Stimulated activated CD8-positive, alpha-beta memory T cell treated with anti-CD3 and anti-CD28 coated beads, Interleukin-12 subunit alpha, Interleukin-12 subunit beta, amount 100 ng/mL, for 1 hour (primary cell): Measurements from ENCODE around the gene SPECC1.

Source experiments
- DNase-seq: peaks from one replicate; pipeline ENCODE4 v3.0.0-alpha.2; 2020; ENCODE audit warnings: low read depth

SPECC1 gene

DNA sequence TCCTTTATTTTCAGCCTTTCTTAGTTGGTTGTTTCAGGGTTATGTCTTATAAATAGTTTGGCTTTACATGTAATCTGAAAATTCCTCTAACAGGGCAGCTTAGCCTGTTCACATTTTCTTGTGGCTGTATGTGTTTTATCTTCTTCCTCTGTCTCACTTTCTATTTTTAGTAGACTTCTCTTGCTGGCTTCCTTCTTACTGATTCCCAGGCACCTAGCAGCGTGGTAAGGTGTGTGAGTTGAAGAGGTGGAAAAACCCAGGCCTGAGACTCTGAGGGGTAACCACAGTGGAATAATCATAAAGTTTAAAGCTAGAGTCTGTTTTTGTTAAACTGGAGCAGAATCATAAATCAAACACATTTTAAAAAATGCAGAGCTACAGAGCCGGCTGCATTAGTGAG, 267.3 kb downstream of the SPECC1 start:
- DNase-seq = no peak

DNA sequence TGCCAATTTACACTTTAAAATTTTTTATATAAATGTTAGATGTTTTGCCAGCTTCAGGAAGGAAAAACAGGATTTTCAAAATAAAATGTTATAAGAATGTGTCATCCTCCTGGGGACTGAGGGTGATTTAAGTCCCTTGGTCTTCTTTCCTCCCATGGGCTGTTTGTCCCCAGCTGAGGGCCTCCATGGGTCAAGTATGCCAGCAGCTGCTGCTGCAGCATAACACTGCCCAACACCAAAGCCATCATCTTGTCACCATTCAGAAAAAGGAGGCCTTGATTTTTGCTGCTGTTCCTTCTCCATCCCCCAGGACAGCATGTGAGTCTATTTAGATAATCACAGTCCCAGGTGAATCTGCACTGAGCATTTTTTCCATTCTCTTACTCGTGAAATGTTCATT, 269.6 kb downstream of the SPECC1 start:
- DNase-seq = no peak

- DNase-seq = no peak
Observed at GRCh38 chr17:20279631-20280030, 270.5 kb downstream of the SPECC1 start.

GRCh38 chr17:20280051-20280450, 270.9 kb downstream of the SPECC1 start:
- DNase-seq = no peak

GRCh38 chr17:20280851-20281250, 271.7 kb downstream of the SPECC1 start:
- no peak for DNase-seq

GRCh38 chr17:20281860-20282259, 272.7 kb downstream of the SPECC1 start:
- no peak for DNase-seq

DNA sequence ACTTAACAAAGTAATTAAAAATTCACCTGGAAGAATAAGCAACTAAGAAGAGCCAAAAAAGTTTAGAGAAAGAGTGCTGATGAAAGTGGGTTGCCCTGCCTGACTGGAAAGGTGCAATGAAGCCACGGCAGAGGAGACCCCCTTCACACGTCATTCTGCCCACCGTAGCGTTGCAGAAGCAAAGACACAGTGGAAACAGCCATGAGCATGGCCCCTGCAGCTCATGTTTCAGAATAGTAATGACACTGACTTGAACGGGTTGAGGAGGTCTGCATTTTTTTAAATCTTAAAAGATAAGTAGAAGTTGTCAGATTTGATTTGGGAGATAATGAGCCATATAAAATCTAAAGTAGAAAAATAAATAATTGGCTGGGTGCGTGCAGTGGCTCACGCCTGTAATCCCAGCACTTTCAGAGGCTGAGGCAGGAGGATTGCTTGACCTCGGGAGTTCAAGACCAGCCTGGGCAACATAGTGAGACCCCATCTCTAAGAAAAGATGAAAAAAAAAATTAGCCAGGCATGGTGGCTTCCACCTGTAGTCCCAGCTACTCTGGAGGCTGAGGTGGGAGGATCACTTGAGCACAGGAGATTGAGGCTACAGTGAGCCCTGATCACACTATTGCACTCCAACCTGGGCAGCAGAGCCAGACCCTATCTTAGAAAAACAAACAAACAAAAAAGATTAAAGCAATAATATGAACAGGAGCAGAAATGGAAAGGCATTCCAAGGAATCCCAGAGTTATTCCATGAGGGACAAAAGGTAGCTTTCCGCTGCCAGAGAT, 273.6 kb downstream of the SPECC1 start:
- DNase-seq = no peak

DNA sequence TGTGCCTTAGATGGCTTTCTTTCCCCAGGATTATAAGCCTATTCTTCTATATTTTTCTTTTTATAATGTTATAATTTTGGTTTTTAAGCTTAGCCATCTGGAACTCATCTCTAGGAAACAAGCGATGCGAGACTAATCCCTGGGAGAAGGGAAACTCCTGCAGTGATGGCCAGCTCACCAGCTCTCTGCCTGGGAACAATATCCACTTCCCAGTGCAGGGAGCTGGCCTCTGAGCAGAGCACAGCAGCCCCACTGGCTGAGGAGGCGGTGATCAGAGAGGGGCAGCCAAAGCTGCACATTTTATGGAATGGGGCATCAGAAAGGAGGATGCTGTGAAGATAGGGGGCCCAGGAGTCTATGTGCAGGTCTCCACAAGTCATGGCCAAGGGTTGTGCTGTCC, 274.9 kb downstream of the SPECC1 start:
- DNase-seq = no peak

- no peak for DNase-seq
Observed at GRCh38 chr17:20284570-20285295, 275.6 kb downstream of the SPECC1 start.

GRCh38 chr17:20289984-20290383, 280.8 kb downstream of the SPECC1 start:
- no peak for DNase-seq

- DNase-seq = no peak
Observed at GRCh38 chr17:20291853-20292252, 282.7 kb downstream of the SPECC1 start.

GRCh38 chr17:20293501-20293900, 284.3 kb downstream of the SPECC1 start:
- DNase-seq = no peak

GRCh38 chr17:20294120-20294519, 285.0 kb downstream of the SPECC1 start:
- no peak for DNase-seq

DNA sequence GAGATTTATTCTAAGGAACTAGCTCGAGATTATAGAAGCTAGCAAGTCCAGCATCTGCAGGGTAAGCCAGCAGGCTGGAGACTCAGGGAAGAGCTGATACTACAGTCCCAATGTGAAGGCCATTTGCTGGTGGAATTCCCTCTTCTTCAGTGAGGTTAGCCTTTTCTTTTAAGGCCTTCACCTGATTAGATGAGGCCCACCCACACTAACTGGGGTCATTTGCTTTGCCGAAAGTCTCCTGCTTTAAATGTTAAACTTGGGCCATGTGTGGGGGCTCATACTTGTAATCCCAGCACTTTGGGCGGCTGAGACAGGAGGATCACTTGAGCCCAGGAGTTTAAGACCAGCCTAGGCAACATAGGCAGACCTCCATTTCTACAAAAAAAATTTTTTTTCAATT, 289.9 kb downstream of the SPECC1 start:
- DNase-seq = no peak

DNA sequence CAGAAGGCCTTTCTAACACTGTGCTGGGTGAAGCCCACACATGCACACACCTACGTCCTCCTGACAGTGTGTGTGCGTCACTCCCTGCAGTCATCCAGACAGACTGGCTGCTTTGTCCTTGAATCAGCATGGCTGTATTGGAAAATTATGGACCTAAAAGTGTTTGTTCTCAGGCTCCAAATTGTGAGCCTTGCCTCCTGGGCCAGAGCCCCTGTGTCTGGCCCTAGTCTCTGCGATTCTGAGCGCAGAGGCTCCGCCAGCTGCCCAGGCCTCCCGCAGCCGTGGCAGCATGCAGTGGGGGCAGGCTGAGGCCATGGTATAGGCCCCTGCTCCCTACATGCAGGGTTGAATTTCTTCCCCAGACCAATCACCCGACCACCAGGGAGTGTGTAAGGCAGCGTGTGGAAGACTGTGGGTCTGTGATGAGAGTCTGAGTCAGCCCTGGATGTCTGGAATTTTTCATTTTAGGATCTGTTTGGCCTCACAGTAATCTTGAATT, 291.3 kb downstream of the SPECC1 start:
- DNase-seq = no peak

GRCh38 chr17:20302246-20302917, 293.2 kb downstream of the SPECC1 start:
- no peak for DNase-seq

GRCh38 chr17:20304961-20305360, 295.8 kb downstream of the SPECC1 start:
- DNase-seq = no peak

GRCh38 chr17:20306924-20307323, 297.8 kb downstream of the SPECC1 start:
- no peak for DNase-seq

- no peak for DNase-seq
Observed at GRCh38 chr17:20307326-20307910, 298.3 kb downstream of the SPECC1 start.

DNA sequence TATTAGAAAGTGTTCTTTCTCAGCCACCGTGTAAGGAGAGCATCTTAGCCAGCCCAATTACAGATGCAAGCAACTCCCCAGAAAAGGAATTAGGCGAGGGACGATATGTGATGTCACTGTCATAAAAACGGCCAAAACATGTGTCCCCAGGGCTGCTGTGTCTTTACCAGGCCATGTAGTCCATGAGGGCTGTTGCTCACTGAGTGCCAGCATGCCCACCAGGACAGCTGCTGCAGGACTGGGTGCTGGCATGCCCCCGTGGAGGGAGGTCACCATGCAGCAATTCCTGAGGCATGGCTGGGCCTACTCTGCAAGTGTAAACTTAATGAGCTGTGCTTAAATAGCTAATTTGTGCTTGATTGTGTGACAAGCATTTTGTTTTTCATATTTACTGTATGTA, 301.3 kb downstream of the SPECC1 start:
- DNase-seq = no peak

DNA sequence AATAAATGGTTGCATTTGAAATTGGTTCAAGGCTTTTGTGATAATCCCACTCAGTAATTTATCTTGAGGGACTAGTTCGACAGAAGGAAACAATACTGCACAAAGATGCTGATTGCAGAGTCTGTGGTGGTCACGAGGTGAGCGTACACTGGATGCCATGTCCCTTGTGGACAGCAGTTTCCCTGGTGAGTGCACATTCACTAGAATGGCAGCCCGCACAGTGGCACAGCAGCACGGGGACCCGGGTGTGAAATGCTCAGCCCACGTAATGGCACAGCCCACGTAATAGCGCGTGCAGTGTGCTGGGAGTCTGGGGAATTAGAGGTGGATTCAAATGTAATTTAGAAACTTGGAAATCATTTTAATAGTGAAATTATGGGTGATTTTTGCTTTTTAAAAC, 304.1 kb downstream of the SPECC1 start:
- no peak for DNase-seq

GRCh38 chr17:20313891-20314290, 304.7 kb downstream of the SPECC1 start:
- no peak for DNase-seq

- no peak for DNase-seq
Observed at GRCh38 chr17:20314834-20315233, 305.7 kb downstream of the SPECC1 start.
